SK-N-SH treated with all-trans-retinoic acid at 6 μM for 48 hours (cell line): Measurements from ENCODE around the gene NPPA.
A peak's percentile ranks its signal among the peaks of the same experiment; 100 is the strongest.

Experiments
- ATAC-seq: fragments of 200-7000 bp; cut with Tn5 transposase; 3 replicates; pipeline ENCODE4 v1.9.1; 2020; ENCODE audit warnings: mild to moderate bottlenecking, moderate library complexity
- ARNTL ChIP-seq: fragments of 450-650 bp; formaldehyde crosslinking; IDR thresholded peaks from 2 replicates; pipeline ENCODE4 v1.5.0; 2020; ENCODE audit warnings: low read depth, mild to moderate bottlenecking, moderate library complexity, borderline replicate concordance
- BACH2 ChIP-seq: fragments of 250-450 bp; sonication (Bioruptor Pico); IDR thresholded peaks from 2 replicates; pipeline ENCODE4 v1.9.0; 2021; ENCODE audit warnings: mild to moderate bottlenecking, borderline replicate concordance
- CSDC2 ChIP-seq: fragments of 250-450 bp; sonication (Bioruptor Pico); IDR thresholded peaks from 2 replicates; pipeline ENCODE4 v1.5.0; 2020; ENCODE audit warnings: mild to moderate bottlenecking, moderate library complexity
- ISL1 ChIP-seq: fragments of 250-450 bp; sonication (Bioruptor Pico); IDR thresholded peaks from 2 replicates; pipeline ENCODE4 v2.1.2; 2022; ENCODE audit warnings: mild to moderate bottlenecking, moderate library complexity
- OSR1 ChIP-seq: fragments of 250-450 bp; sonication (Bioruptor Pico); IDR thresholded peaks from 2 replicates; pipeline ENCODE4 v1.8.0; 2022; ENCODE audit warnings: moderate library complexity, mild to moderate bottlenecking, inconsistent platforms
- PPARA ChIP-seq: fragments of 250-450 bp; sonication (Bioruptor Pico); IDR thresholded peaks from 2 replicates; pipeline ENCODE4 v1.5.0; 2020; ENCODE audit warnings: mild to moderate bottlenecking, borderline replicate concordance
- SNAI2 ChIP-seq: fragments of 250-450 bp; sonication (Bioruptor Pico); IDR thresholded peaks from 2 replicates; pipeline ENCODE4 v1.5.0; 2020; ENCODE audit warnings: mild to moderate bottlenecking, moderate library complexity
- TCF4 ChIP-seq: fragments of 250-450 bp; sonication (Bioruptor Pico); IDR thresholded peaks from 2 replicates; pipeline ENCODE4 v1.8.0; 2021; ENCODE audit warnings: mild to moderate bottlenecking, moderate library complexity, borderline replicate concordance
- TOX ChIP-seq: fragments of 250-450 bp; sonication (Bioruptor Pico); IDR thresholded peaks from 2 replicates; pipeline ENCODE4 v1.8.0; 2021; ENCODE audit warnings: mild to moderate bottlenecking, moderate library complexity, borderline replicate concordance
- ZFP3 ChIP-seq: fragments of 250-450 bp; sonication (Bioruptor Pico); IDR thresholded peaks from 2 replicates; pipeline ENCODE4 v1.5.0; 2020; ENCODE audit warnings: mild to moderate bottlenecking, moderate library complexity
- ZFP30 ChIP-seq: fragments of 450-650 bp; formaldehyde crosslinking; IDR thresholded peaks from 2 replicates; pipeline ENCODE4 v1.5.0; 2022; ENCODE audit warnings: mild to moderate bottlenecking, moderate library complexity
- ZNF565 ChIP-seq: fragments of 450-650 bp; formaldehyde crosslinking; conservative IDR thresholded peaks from 2 replicates; pipeline ENCODE4 v1.5.0; 2020; ENCODE audit warnings: low read depth, mild to moderate bottlenecking, moderate library complexity
- ZNF70 ChIP-seq: fragments of 450-650 bp; formaldehyde crosslinking; IDR thresholded peaks from 2 replicates; pipeline ENCODE4 v1.5.0; 2020; ENCODE audit warnings: mild to moderate bottlenecking, moderate library complexity
- ZNF8 ChIP-seq: fragments of 450-650 bp; formaldehyde crosslinking; IDR thresholded peaks from 2 replicates; pipeline ENCODE4 v1.5.0; 2020; ENCODE audit warnings: mild to moderate bottlenecking, moderate library complexity
- TF ChIP-seq, protein P1 (sequence below): fragments of 250-450 bp; sonication (Bioruptor Pico); IDR thresholded peaks from 2 replicates; pipeline ENCODE4 v1.8.0; 2021; ENCODE audit warnings: low read depth, mild to moderate bottlenecking, moderate library complexity, borderline replicate concordance
- TF ChIP-seq, protein P2 (sequence below): fragments of 250-450 bp; sonication (Bioruptor Pico); IDR thresholded peaks from 2 replicates; pipeline ENCODE4 v1.5.0; 2020; ENCODE audit warnings: mild to moderate bottlenecking, moderate library complexity
- TF ChIP-seq, protein P3 (sequence below): fragments of 250-450 bp; sonication (Bioruptor Pico); IDR thresholded peaks from 2 replicates; pipeline ENCODE4 v1.5.1; 2021; ENCODE audit warnings: mild to moderate bottlenecking, moderate library complexity
- TF ChIP-seq, protein P4 (sequence below): fragments of 250-450 bp; sonication (Bioruptor Pico); IDR thresholded peaks from 2 replicates; pipeline ENCODE4 v1.8.0; 2020; ENCODE audit warnings: mild to moderate bottlenecking, moderate library complexity, borderline replicate concordance
- TF ChIP-seq, protein P5 (sequence below): fragments of 250-450 bp; sonication (Bioruptor Pico); IDR thresholded peaks from 2 replicates; pipeline ENCODE4 v1.5.1; 2020; ENCODE audit warnings: low read depth, mild to moderate bottlenecking, moderate library complexity

NPPA gene

DNA sequence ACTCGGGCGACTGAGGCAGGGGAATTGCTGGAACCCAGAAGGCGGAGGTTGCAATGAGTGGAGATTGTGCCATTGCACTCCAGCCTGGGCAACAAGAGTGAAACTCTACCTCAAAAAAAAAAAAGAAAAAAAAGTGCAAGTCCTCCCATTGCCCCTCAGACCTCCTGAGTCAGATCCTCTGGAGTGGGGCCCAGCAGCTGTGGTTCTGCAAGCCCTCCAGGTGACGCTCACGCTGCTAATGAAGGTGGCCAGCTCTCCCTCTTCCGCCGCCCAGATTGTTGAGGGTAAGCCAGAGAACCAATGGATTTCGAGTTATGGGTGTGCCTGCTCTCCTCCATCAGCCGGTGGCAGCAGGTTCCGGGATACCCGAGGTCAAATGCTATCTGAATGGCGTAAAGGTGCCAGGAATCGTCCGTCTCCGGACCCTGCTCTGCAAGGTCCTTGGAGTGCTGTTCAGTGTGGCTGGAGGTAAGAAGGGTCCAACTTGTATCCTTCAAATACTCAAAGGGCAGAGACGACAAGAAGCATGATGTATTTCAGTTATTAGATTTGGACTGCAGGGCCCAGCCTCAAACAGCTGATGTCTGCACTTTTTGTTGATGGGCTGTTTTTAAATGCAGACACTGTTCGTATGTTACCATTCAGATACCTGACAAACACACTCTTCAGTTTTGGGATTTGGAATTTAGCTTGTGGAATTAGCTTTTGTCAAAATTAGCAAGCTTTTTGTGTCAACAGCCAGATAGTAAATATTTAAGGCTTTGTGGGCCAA, 24.0 kb downstream of the NPPA start:
- no peak for ATAC-seq
- TF ChIP-seq CSDC2, result no peak
- TF ChIP-seq, protein P1, sequence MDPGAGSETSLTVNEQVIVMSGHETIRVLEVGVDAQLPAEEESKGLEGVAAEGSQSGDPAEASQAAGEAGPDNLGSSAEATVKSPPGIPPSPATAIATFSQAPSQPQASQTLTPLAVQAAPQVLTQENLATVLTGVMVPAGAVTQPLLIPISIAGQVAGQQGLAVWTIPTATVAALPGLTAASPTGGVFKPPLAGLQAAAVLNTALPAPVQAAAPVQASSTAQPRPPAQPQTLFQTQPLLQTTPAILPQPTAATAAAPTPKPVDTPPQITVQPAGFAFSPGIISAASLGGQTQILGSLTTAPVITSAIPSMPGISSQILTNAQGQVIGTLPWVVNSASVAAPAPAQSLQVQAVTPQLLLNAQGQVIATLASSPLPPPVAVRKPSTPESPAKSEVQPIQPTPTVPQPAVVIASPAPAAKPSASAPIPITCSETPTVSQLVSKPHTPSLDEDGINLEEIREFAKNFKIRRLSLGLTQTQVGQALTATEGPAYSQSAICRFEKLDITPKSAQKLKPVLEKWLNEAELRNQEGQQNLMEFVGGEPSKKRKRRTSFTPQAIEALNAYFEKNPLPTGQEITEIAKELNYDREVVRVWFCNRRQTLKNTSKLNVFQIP, result no peak
- no peak for TF ChIP-seq ZNF8 (CRISPR knock-in tag)
- TF ChIP-seq, protein P2, sequence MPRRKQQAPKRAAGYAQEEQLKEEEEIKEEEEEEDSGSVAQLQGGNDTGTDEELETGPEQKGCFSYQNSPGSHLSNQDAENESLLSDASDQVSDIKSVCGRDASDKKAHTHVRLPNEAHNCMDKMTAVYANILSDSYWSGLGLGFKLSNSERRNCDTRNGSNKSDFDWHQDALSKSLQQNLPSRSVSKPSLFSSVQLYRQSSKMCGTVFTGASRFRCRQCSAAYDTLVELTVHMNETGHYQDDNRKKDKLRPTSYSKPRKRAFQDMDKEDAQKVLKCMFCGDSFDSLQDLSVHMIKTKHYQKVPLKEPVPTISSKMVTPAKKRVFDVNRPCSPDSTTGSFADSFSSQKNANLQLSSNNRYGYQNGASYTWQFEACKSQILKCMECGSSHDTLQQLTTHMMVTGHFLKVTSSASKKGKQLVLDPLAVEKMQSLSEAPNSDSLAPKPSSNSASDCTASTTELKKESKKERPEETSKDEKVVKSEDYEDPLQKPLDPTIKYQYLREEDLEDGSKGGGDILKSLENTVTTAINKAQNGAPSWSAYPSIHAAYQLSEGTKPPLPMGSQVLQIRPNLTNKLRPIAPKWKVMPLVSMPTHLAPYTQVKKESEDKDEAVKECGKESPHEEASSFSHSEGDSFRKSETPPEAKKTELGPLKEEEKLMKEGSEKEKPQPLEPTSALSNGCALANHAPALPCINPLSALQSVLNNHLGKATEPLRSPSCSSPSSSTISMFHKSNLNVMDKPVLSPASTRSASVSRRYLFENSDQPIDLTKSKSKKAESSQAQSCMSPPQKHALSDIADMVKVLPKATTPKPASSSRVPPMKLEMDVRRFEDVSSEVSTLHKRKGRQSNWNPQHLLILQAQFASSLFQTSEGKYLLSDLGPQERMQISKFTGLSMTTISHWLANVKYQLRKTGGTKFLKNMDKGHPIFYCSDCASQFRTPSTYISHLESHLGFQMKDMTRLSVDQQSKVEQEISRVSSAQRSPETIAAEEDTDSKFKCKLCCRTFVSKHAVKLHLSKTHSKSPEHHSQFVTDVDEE (CRISPR knock-in tag), result no peak
- TF ChIP-seq ZNF565, result no peak
- TF ChIP-seq ZNF70 (CRISPR knock-in tag), result no peak
- TF ChIP-seq PPARA (CRISPR knock-in tag), result no peak
- TF ChIP-seq ARNTL (CRISPR knock-in tag), result no peak
- no peak for TF ChIP-seq TCF4 (CRISPR knock-in tag)

DNA sequence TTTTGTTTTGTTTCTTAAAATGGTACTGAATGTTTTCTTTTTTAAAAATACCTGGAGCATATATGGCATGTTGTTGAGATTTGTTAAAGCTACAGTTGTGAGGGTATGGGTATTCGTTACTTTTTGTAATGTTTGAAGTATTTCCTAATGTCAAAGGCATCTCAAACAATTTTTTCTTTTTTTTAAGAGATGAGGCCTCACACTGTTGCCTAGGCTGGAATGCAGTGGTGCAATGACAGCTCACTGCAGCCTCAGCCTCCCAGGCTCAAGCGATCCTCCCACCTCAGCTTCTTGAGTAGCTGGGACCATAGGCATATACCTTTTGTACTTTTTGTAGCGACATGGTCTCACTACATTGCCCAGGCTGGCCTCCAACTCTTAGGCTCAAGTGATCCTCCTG, 25.5 kb downstream of the NPPA start:
- TF ChIP-seq, protein P3, sequence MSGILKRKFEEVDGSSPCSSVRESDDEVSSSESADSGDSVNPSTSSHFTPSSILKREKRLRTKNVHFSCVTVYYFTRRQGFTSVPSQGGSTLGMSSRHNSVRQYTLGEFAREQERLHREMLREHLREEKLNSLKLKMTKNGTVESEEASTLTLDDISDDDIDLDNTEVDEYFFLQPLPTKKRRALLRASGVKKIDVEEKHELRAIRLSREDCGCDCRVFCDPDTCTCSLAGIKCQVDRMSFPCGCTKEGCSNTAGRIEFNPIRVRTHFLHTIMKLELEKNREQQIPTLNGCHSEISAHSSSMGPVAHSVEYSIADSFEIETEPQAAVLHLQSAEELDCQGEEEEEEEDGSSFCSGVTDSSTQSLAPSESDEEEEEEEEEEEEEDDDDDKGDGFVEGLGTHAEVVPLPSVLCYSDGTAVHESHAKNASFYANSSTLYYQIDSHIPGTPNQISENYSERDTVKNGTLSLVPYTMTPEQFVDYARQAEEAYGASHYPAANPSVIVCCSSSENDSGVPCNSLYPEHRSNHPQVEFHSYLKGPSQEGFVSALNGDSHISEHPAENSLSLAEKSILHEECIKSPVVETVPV, result no peak
- TF ChIP-seq CSDC2 (no peak), ZFP30 (CRISPR knock-in tag) (no peak), ISL1 (CRISPR knock-in tag) (no peak), SNAI2 (no peak), BACH2 (CRISPR knock-in tag) (no peak), OSR1 (no peak), TOX (CRISPR knock-in tag) (no peak), PPARA (CRISPR knock-in tag) (no peak), ZFP3 (CRISPR knock-in tag) (no peak), TCF4 (CRISPR knock-in tag) (no peak), ZNF70 (CRISPR knock-in tag) (no peak)
- TF ChIP-seq, protein P4, sequence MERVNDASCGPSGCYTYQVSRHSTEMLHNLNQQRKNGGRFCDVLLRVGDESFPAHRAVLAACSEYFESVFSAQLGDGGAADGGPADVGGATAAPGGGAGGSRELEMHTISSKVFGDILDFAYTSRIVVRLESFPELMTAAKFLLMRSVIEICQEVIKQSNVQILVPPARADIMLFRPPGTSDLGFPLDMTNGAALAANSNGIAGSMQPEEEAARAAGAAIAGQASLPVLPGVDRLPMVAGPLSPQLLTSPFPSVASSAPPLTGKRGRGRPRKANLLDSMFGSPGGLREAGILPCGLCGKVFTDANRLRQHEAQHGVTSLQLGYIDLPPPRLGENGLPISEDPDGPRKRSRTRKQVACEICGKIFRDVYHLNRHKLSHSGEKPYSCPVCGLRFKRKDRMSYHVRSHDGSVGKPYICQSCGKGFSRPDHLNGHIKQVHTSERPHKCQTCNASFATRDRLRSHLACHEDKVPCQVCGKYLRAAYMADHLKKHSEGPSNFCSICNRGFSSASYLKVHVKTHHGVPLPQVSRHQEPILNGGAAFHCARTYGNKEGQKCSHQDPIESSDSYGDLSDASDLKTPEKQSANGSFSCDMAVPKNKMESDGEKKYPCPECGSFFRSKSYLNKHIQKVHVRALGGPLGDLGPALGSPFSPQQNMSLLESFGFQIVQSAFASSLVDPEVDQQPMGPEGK, result no peak
- TF ChIP-seq, protein P5, sequence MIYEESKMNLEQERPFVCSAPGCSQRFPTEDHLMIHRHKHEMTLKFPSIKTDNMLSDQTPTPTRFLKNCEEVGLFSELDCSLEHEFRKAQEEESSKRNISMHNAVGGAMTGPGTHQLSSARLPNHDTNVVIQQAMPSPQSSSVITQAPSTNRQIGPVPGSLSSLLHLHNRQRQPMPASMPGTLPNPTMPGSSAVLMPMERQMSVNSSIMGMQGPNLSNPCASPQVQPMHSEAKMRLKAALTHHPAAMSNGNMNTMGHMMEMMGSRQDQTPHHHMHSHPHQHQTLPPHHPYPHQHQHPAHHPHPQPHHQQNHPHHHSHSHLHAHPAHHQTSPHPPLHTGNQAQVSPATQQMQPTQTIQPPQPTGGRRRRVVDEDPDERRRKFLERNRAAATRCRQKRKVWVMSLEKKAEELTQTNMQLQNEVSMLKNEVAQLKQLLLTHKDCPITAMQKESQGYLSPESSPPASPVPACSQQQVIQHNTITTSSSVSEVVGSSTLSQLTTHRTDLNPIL, result no peak
- TF ChIP-seq, protein P2 (CRISPR knock-in tag), result no peak
- peak; percentile 42; the same call in 2 of the 3 replicates for ATAC-seq
